Peyer's patch (tissue), 4 donors: ENCODE results near the gene NLGN1.

Source experiments
- POLR2A ChIP-seq, 2 donors: fragments of 450-650 bp; IDR thresholded peaks; one replicate each; pipeline ENCODE4 v1.5.1; 2017; ENCODE audit warnings: antibody characterized with exemption in 2 of 2, mild to moderate bottlenecking in 2 of 2, moderate library complexity in 2 of 2
- TF ChIP-seq, protein P1 (sequence below), 6 experiments: fragments of 450-650 bp in 4 of 6; fragments of 200-600 bp in 2 of 6; sonication (generic) in 1 of 6; IDR thresholded peaks; one replicate each; pipeline ENCODE4 v1.5.1; 2017 to 2019; ENCODE audit warnings: antibody characterized with exemption in 6 of 6, mild to moderate bottlenecking in 3 of 6, moderate library complexity in 1 of 6

DNA sequence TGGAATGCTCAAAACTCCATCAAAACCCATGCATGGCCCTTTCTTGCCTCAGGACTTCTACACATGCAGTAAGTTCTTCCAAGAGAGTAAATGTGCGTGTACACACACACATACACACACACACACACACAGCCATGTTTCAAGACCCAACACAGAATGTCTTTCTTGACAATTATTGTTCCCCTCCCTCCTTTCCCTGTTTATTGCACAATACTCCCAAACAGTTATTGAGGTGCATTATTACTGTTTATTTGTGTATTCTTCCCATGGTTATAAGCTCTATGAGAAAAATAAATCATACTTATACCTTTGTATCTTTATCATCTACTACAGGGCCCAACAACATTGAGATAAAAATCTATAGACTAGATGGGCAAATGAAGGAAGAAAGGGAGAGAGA, 937.8 kb downstream of the NLGN1 start:
- TF ChIP-seq, protein P1, sequence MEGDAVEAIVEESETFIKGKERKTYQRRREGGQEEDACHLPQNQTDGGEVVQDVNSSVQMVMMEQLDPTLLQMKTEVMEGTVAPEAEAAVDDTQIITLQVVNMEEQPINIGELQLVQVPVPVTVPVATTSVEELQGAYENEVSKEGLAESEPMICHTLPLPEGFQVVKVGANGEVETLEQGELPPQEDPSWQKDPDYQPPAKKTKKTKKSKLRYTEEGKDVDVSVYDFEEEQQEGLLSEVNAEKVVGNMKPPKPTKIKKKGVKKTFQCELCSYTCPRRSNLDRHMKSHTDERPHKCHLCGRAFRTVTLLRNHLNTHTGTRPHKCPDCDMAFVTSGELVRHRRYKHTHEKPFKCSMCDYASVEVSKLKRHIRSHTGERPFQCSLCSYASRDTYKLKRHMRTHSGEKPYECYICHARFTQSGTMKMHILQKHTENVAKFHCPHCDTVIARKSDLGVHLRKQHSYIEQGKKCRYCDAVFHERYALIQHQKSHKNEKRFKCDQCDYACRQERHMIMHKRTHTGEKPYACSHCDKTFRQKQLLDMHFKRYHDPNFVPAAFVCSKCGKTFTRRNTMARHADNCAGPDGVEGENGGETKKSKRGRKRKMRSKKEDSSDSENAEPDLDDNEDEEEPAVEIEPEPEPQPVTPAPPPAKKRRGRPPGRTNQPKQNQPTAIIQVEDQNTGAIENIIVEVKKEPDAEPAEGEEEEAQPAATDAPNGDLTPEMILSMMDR (IDR thresholded peaks at IDR 0.05), result no peak
- TF ChIP-seq POLR2A (IDR thresholded peaks at IDR 0.05), result no peak
